TTC549 (cell line): Measurements from ENCODE around the gene ACOT7.

Experiments
- FAIRE-seq: peaks from 2 replicates; lab custom pipeline; 2012; peaks lifted over from hg19 to GRCh38; lab: Jason Lieb, UNC

ACOT7 gene

DNA sequence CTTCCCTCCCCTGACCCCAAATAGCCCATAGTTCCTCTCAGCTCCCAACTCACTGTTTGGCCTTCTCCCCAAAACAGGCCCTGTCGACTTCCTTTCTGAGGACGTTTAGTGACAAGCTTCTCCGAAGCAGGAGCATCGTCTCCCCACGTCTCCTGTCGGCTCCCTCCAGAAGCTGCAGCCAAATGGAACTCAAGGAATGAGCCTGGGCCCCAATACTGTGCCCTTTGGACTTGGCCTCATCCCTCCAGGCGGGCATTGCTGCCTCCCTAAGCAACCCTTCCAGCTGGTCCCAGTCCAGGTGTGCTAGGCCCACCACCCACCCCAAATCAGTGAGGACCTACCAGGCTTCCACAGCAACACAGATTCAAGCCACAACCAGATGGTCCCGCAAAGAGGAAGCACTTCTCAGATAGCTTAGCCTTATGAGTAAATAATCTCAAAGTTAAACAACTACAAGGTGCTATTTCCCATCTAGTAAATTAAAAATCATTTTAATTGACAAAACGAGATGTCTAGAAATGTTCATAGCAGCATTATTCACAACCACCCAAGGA lies 33.0 kb downstream of the ACOT7 start:
- FAIRE-seq, result no peak

- FAIRE-seq, result no peak
Observed at GRCh38 chr1:6360117-6360496, 33.5 kb downstream of the ACOT7 start.

- FAIRE-seq, result no peak
Observed at GRCh38 chr1:6359216-6360116, 34.1 kb downstream of the ACOT7 start.

DNA sequence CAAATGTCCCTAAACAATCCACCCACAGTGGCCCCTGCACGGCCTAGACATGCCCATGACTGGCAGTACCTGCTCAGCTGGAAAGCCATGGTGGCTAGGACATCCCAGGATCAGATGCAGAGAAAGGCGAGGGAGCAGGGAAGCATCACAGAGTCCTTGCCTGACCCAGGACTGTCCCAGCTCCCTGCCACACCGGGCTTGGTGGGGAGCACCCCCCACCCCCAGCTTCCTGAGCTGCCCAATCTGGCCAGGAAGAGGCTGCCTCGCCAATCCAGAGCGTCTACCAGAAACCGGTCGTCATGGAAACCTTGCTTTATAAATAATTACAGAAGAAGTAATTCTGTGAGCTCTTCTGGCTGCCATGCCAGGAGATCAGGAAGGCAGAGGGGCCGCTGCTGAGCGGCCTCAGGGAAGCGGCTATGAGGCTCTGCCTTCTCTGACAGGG lies 34.8 kb downstream of the ACOT7 start:
- no peak for FAIRE-seq

GRCh38 chr1:6358144-6358624 lies 35.4 kb downstream of the ACOT7 start:
- no peak for FAIRE-seq

- no peak for FAIRE-seq
Observed at GRCh38 chr1:6357243-6357936, 36.2 kb downstream of the ACOT7 start.

DNA sequence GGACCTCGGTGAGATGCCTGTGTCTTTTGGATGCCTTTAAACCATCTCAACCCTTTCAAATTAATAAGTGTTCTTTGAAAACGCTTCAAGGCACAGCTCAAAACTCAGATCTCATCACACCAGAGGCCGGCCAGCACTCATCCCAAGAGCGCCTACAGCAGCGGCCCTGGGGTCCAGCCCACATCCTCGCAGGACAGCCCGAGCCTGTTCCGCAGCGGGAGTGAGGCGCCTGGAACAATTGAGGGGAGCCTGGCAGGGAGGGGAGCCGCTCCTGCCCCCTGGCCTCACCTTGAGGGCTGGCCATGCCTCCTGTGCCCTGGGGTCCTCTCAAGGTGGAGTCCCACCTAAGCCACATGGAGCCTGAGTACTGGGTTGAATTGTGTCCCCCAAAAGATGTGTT lies 37.9 kb downstream of the ACOT7 start:
- FAIRE-seq, result no peak

DNA sequence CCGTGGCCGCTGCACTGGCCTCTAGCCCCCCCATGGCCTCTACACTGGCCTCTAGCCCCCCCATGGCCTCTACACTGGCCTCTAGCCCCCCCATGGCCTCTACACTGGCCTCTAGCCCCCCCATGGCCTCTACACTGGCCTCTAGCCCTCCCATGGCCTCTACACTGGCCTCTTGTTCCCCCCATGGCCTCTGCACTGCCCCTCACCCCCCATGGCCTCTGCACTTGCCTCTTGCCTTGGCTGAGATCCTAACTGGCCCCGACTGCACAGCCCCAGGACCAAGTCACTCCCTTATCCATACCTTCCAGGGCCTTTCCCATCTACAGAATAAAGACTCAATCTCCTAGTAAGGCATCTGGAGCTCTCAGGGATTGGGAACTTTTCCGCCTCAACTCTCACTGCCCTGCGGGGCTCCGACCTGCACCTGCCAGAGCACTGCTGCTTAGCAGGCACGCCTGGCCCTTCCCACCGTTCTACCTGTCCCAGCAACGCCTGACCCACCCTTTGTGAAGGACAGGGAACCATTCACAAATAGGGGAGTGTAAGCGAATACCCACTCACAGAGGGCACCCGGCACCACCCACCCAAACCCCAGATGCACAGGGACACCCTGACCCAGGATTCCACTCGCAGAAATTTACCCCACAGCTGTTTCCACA lies 38.8 kb downstream of the ACOT7 start:
- FAIRE-seq, result no peak

GRCh38 chr1:6353955-6354658 lies 39.5 kb downstream of the ACOT7 start:
- FAIRE-seq, result no peak

- no peak for FAIRE-seq
Observed at GRCh38 chr1:6353619-6353954, 40.0 kb downstream of the ACOT7 start.

GRCh38 chr1:6352138-6352563 lies 41.4 kb downstream of the ACOT7 start:
- no peak for FAIRE-seq

DNA sequence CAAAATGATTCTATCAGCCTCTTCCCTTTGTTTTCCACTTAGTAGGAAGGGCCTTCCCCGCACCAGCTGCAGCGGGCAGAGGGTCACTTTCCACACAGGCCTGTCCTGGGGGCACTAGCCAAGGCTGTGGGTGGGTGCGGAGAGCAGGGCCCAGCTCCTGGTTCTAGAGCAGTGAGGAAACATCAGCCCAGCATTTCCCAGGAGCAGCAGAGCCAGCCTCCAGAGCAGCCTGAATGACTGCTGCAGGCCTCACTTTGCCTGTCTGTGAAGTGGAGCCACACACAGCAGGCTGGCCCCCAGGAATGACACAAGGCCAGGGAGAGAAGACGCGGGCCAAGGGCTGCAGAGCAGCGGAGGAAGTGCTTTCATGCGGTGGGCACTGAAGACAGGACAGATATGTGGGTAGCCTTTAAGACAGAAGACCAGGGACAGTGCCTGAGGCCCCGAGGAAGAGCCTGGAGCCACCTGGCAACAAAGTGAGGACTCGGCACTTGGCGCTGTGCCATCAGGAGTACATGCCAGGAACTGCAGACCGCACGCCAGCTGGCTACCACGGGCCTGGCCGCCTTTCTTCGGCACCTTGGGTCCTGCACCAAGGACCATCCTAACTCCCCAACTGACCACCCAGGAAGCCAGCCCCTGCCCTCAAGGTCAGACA lies 42.0 kb downstream of the ACOT7 start:
- no peak for FAIRE-seq

DNA sequence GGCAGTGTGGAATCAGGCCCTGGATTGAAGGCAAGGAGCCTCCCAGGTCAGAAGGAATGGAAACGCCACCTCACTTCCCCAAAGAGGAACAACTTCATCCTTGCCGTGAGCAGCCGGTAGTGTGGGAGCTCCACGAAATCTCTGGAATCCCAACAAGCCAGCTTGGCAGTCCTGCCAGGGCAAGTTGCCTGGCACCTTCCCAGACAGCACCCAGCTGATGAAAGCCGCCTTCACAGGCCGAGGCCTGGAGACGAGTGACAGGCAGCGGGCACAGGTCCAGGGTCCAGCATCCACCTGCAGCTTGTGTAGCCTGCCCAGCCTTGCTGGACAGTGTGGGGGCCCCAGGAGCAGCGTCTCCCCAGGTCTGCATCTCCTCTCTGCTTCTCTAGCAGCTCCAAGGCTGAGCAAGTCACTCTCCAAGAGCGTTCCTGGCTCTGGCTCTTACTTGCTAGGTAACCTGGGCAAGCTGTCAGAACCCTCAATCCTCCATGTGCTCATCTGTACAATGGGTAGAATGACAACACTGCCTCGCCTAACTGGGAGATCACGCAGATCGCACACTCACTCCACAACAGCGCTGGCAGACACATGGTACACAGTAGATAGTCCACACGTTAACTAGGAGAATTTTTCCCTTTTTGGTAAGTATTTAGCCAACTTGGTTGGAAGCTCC lies 43.0 kb downstream of the ACOT7 start:
- FAIRE-seq, result no peak

- no peak for FAIRE-seq
Observed at GRCh38 chr1:6349254-6349943, 44.2 kb downstream of the ACOT7 start.

DNA sequence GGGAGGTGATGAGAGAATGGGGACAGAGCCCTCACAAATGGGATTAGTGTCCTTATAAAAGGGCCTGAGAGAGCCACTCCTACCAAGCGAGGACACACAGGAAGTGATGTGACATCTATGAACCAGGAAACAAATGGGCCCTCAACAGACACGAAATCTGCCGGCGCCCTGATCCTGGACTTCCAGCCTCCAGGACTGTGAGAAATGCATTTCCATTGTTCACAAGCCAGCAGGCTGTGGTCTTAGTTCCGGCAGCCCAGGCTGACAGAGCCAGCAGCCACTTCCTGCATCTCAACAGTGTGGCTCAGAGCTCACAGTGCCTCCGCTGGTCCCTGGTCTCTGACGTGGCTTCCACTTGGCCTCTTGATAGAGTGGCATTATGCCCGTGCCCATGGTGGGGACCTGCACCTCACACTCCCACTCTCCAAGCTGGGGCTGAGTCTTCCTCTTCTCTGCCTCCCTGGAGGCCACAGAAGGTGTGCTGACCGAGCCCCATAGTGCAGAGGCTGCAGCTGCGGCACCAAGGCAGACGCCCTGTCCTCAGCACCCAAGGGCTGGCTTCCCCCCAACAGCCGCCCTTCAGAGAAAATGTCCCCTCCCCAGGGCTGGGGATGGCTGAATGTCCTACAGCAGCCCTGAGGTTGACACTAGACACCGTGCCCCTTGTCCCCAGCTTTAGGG lies 44.9 kb downstream of the ACOT7 start:
- no peak for FAIRE-seq

DNA sequence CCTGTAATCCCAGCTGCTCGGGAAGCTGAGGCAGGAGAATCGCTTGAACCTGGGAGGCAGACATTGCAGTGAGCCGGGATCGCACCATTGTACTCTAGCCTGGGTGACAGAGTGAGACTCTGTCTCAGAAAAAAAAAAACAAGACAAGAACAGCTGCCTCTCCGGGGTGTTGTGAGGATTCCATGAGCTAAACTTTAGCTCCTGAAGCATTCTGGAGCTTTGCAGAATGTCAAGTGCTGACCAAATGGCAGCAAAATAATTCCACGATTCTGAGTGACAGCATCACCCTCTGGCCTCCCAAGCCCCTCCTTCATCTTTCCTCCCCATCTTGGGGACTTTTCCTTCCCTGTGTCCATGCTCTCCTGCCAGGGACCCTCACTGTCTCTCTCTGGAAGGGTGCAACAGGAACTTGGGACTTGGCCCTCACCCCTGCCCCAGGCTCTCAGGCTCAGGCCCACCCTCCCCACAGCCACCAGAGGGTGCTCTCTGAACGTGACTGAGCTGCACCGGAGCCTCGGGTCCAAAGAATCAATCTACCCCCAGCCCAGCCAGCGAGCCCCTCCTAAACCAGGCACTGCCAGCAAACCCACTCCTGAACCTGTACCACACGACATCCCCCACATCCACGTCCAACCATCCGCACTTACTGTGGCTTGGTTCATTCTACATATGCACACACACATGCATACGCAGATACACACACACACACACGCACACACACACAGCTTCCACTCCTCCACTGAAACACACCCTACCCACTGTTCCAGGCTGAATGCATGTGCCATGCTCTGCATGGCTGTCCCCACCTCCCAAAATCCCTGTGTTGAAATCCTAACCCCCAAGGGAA lies 45.7 kb downstream of the ACOT7 start:
- no peak for FAIRE-seq

- FAIRE-seq, result no peak
Observed at GRCh38 chr1:6345460-6345859, 48.1 kb downstream of the ACOT7 start.

GRCh38 chr1:6345009-6345408 lies 48.6 kb downstream of the ACOT7 start:
- no peak for FAIRE-seq
